Activated naive CD8-positive, alpha-beta T cell treated with anti-CD3 and anti-CD28 coated beads, Interleukin-2, amount 50 U/mL, for 24 hours (primary cell): ENCODE results near the gene C1orf116.

ENCODE experiments used
- ATAC-seq: fragments of 150-1000 bp; cut with Tn5 transposase; one replicate; pipeline ENCODE4 v1.10.0; 2021
- DNase-seq: peaks from one replicate; pipeline ENCODE4 v3.0.0; 2021
- H3K27ac Mint-ChIP-seq: one replicate; pipeline ENCODE4 v1.8.0; 2021; ENCODE audit warnings: mild to moderate bottlenecking, mixed read lengths
- H3K27me3 Mint-ChIP-seq: one replicate; pipeline ENCODE4 v1.8.0; 2021; ENCODE audit warnings: mixed read lengths
- H3K36me3 Mint-ChIP-seq: one replicate; pipeline ENCODE4 v1.8.0; 2021; ENCODE audit warnings: low read depth, mixed read lengths
- H3K4me1 Mint-ChIP-seq: one replicate; pipeline ENCODE4 v1.8.0; 2021; ENCODE audit warnings: mixed read lengths
- H3K4me3 Mint-ChIP-seq: one replicate; pipeline ENCODE4 v1.8.0; 2021; ENCODE audit warnings: mild to moderate bottlenecking, moderate library complexity, mixed read lengths
- H3K9me3 Mint-ChIP-seq: one replicate; pipeline ENCODE4 v1.8.0; 2021; ENCODE audit warnings: mixed read lengths

The C1orf116 gene

GRCh38 chr1:207032528-207033017, at the start of gene C1orf116:
Gene C1orf116 (minus strand): TSS chr1:207032756. CDS start chr1:207027598, 5,158 bp downstream.
- H3K4me1 Mint-ChIP-seq, result no peaks in the 10 kb centered on the region
- DNase-seq (no peak), ATAC-seq (no peak)
- no peak within 1 kb of the TSS for H3K4me3 Mint-ChIP-seq
- H3K27me3 Mint-ChIP-seq, result peaks cover 52% of the 10 kb centered on the region
- H3K9me3 Mint-ChIP-seq, result no peaks in the 10 kb centered on the region
- H3K27ac Mint-ChIP-seq, result no peak within 1 kb of the TSS
- no peaks in the 10 kb centered on the region for H3K36me3 Mint-ChIP-seq

- H3K4me3 Mint-ChIP-seq, result no peak overlapping the region
- DNase-seq, result no peak
- no peak for ATAC-seq
- H3K9me3 Mint-ChIP-seq, result no peaks in the 10 kb centered on the region
- peaks cover 2% of the 10 kb centered on the region for H3K27me3 Mint-ChIP-seq
- H3K4me1 Mint-ChIP-seq, result peaks cover 10% of the 10 kb centered on the region
- no peaks in the 10 kb centered on the region for H3K36me3 Mint-ChIP-seq
- no peak overlapping the region for H3K27ac Mint-ChIP-seq
These were observed 49.2 kb upstream of the C1orf116 start for GRCh38 chr1:207081806-207082205.

GRCh38 chr1:207081088-207081487, 48.5 kb upstream of the C1orf116 start:
- no peak for DNase-seq
- H3K27me3 Mint-ChIP-seq, result peaks cover 2% of the 10 kb centered on the region
- H3K9me3 Mint-ChIP-seq, result no peaks in the 10 kb centered on the region
- no peaks in the 10 kb centered on the region for H3K36me3 Mint-ChIP-seq
- H3K4me1 Mint-ChIP-seq, result peaks cover 10% of the 10 kb centered on the region
- no peak for ATAC-seq
- H3K27ac Mint-ChIP-seq, result no peak overlapping the region
- no peak overlapping the region for H3K4me3 Mint-ChIP-seq

GRCh38 chr1:207079706-207080241, 47.2 kb upstream of the C1orf116 start:
- Mint-ChIP-seq H3K27ac (no peak overlapping the region), H3K36me3 (no peaks in the 10 kb centered on the region), H3K4me1 (peaks cover 5% of the 10 kb centered on the region), H3K4me3 (no peak overlapping the region), H3K27me3 (peaks cover 2% of the 10 kb centered on the region), H3K9me3 (no peaks in the 10 kb centered on the region)
- ATAC-seq (no peak), DNase-seq (no peak)

- no peak overlapping the region for H3K4me3 Mint-ChIP-seq
- no peaks in the 10 kb centered on the region for H3K9me3 Mint-ChIP-seq
- no peak for ATAC-seq
- no peaks in the 10 kb centered on the region for H3K27me3 Mint-ChIP-seq
- no peaks in the 10 kb centered on the region for H3K4me1 Mint-ChIP-seq
- no peaks in the 10 kb centered on the region for H3K36me3 Mint-ChIP-seq
- DNase-seq, result no peak
- H3K27ac Mint-ChIP-seq, result no peak overlapping the region
These were observed 46.1 kb upstream of the C1orf116 start for GRCh38 chr1:207078578-207079132.

GRCh38 chr1:207077470-207078377, 45.2 kb upstream of the C1orf116 start:
- no peak overlapping the region for H3K27ac Mint-ChIP-seq
- H3K4me1 Mint-ChIP-seq, result no peaks in the 10 kb centered on the region
- no peaks in the 10 kb centered on the region for H3K9me3 Mint-ChIP-seq
- no peaks in the 10 kb centered on the region for H3K36me3 Mint-ChIP-seq
- peak; percentile 58 for DNase-seq
- H3K4me3 Mint-ChIP-seq, result no peak overlapping the region
- H3K27me3 Mint-ChIP-seq, result no peaks in the 10 kb centered on the region
- peak; percentile 72 for ATAC-seq

GRCh38 chr1:207077012-207077411, 44.5 kb upstream of the C1orf116 start:
- Mint-ChIP-seq H3K27ac (no peak overlapping the region), H3K27me3 (no peaks in the 10 kb centered on the region), H3K4me1 (no peaks in the 10 kb centered on the region), H3K36me3 (no peaks in the 10 kb centered on the region), H3K4me3 (no peak overlapping the region), H3K9me3 (no peaks in the 10 kb centered on the region)
- no peak for ATAC-seq
- DNase-seq, result no peak

- H3K4me1 Mint-ChIP-seq, result peaks cover 6% of the 10 kb centered on the region
- H3K36me3 Mint-ChIP-seq, result no peaks in the 10 kb centered on the region
- H3K4me3 Mint-ChIP-seq, result no peak overlapping the region
- DNase-seq, result no peak
- H3K27me3 Mint-ChIP-seq, result no peaks in the 10 kb centered on the region
- no peak overlapping the region for H3K27ac Mint-ChIP-seq
- ATAC-seq, result no peak
- no peaks in the 10 kb centered on the region for H3K9me3 Mint-ChIP-seq
These were observed 43.8 kb upstream of the C1orf116 start for GRCh38 chr1:207076181-207076955.

GRCh38 chr1:207073906-207074820, 41.6 kb upstream of the C1orf116 start:
- DNase-seq, result no peak
- Mint-ChIP-seq H3K4me3 (no peak overlapping the region), H3K4me1 (peaks cover 26% of the 10 kb centered on the region), H3K36me3 (peaks cover 3% of the 10 kb centered on the region), H3K27me3 (no peaks in the 10 kb centered on the region), H3K9me3 (no peaks in the 10 kb centered on the region), H3K27ac (no peak overlapping the region)
- ATAC-seq, result no peak

- Mint-ChIP-seq H3K4me3 (no peak overlapping the region), H3K27ac (no peak overlapping the region), H3K9me3 (no peaks in the 10 kb centered on the region), H3K36me3 (peaks cover 7% of the 10 kb centered on the region), H3K27me3 (no peaks in the 10 kb centered on the region), H3K4me1 (peaks cover 29% of the 10 kb centered on the region)
- ATAC-seq, result no peak
- no peak for DNase-seq
These were observed 39.7 kb upstream of the C1orf116 start for GRCh38 chr1:207072233-207072632.

GRCh38 chr1:207071426-207071825, 38.9 kb upstream of the C1orf116 start:
- no peak overlapping the region for H3K27ac Mint-ChIP-seq
- no peaks in the 10 kb centered on the region for H3K9me3 Mint-ChIP-seq
- H3K36me3 Mint-ChIP-seq, result peaks cover 7% of the 10 kb centered on the region
- DNase-seq, result no peak
- peaks cover 29% of the 10 kb centered on the region for H3K4me1 Mint-ChIP-seq
- no peaks in the 10 kb centered on the region for H3K27me3 Mint-ChIP-seq
- ATAC-seq, result no peak
- H3K4me3 Mint-ChIP-seq, result no peak overlapping the region

- ATAC-seq, result no peak
- Mint-ChIP-seq H3K27me3 (no peaks in the 10 kb centered on the region), H3K9me3 (no peaks in the 10 kb centered on the region), H3K4me3 (no peak overlapping the region), H3K36me3 (peaks cover 7% of the 10 kb centered on the region), H3K4me1 (peaks cover 29% of the 10 kb centered on the region), H3K27ac (no peak overlapping the region)
- DNase-seq, result no peak
These were observed 38.3 kb upstream of the C1orf116 start for GRCh38 chr1:207070811-207071210.

- H3K36me3 Mint-ChIP-seq, result peaks cover 7% of the 10 kb centered on the region
These were observed 37.4 kb upstream of the C1orf116 start for GRCh38 chr1:207069858-207070506.

More at GRCh38 chr1:207069858-207070506, 37.4 kb upstream of the C1orf116 start:
- Mint-ChIP-seq H3K9me3 (no peaks in the 10 kb centered on the region), H3K27ac (no peak overlapping the region), H3K4me1 (peaks cover 29% of the 10 kb centered on the region), H3K27me3 (no peaks in the 10 kb centered on the region), H3K4me3 (no peak overlapping the region)
- DNase-seq, result no peak
- ATAC-seq, result no peak
